ENCODE data around the gene WSCD2. TPM values are rescaled to one million over a fixed set of nuclear protein-coding genes. Genes with fewer than 3 reads are reported as not detected.

Gene WSCD2
- total RNA-seq, 4 donors from 2014 or later = 6.7 TPM; not detected in 3

DNA sequence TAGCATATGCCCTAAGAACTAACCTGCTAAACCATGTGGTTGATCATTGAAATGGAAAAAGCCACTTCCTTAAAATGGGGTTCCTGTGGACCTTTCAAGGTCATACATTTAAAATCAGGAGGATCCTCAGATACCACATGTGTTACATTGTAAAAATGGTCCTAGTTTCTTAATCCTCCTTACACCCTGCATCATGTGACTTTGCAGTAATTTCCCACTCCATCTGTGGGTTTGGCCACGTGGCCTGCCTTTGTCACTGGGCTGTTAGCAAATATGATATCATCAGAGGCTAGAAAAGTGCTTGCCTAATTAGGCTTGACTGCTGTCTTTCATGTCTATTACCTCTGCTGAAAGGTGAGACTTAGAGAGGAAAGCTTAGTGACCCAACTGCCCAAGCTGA, 139.3 kb downstream of the WSCD2 start:
- H3K36me3 ChIP-seq = no peaks in the 10 kb centered on the region
- no peaks in the 10 kb centered on the region for H3K9me3 ChIP-seq
- no peak for DNase-seq
- H3K27ac ChIP-seq = no peak overlapping the region
- H3K4me3 ChIP-seq = no peak overlapping the region
- TF ChIP-seq POLR2A (IDR thresholded peaks at IDR 0.05) = no peak
- TF ChIP-seq, protein P1, sequence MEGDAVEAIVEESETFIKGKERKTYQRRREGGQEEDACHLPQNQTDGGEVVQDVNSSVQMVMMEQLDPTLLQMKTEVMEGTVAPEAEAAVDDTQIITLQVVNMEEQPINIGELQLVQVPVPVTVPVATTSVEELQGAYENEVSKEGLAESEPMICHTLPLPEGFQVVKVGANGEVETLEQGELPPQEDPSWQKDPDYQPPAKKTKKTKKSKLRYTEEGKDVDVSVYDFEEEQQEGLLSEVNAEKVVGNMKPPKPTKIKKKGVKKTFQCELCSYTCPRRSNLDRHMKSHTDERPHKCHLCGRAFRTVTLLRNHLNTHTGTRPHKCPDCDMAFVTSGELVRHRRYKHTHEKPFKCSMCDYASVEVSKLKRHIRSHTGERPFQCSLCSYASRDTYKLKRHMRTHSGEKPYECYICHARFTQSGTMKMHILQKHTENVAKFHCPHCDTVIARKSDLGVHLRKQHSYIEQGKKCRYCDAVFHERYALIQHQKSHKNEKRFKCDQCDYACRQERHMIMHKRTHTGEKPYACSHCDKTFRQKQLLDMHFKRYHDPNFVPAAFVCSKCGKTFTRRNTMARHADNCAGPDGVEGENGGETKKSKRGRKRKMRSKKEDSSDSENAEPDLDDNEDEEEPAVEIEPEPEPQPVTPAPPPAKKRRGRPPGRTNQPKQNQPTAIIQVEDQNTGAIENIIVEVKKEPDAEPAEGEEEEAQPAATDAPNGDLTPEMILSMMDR (IDR thresholded peaks at IDR 0.05) = no peak
- no peaks in the 10 kb centered on the region for H3K4me1 ChIP-seq
- H3K27me3 ChIP-seq = no peaks in the 10 kb centered on the region

DNA sequence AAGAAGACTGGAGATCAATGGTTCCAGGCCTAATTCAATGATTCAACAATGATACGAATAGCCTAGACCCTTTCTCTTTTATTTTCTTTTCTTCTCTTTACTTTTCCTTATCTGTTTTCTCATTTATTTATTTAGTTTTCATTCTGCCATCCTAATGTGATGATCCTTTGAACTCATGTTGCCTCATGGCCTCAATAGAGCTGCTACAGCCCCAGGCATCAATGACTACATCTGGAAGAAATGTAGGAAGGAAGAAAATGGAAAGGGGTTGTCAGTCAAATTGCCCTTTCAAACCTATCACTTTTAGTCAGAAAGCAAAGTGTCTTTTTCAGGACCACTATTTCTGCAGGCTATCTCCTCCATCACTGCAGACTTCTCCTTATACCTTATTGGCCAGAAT, 140.1 kb downstream of the WSCD2 start:
- no peaks in the 10 kb centered on the region for H3K27me3 ChIP-seq
- DNase-seq = no peak
- no peaks in the 10 kb centered on the region for H3K4me1 ChIP-seq
- no peak for TF ChIP-seq POLR2A (IDR thresholded peaks at IDR 0.05)
- TF ChIP-seq, protein P1 (IDR thresholded peaks at IDR 0.05) = no peak
- H3K9me3 ChIP-seq = no peaks in the 10 kb centered on the region
- no peaks in the 10 kb centered on the region for H3K36me3 ChIP-seq
- no peak overlapping the region for H3K27ac ChIP-seq
- H3K4me3 ChIP-seq = no peak overlapping the region

DNA sequence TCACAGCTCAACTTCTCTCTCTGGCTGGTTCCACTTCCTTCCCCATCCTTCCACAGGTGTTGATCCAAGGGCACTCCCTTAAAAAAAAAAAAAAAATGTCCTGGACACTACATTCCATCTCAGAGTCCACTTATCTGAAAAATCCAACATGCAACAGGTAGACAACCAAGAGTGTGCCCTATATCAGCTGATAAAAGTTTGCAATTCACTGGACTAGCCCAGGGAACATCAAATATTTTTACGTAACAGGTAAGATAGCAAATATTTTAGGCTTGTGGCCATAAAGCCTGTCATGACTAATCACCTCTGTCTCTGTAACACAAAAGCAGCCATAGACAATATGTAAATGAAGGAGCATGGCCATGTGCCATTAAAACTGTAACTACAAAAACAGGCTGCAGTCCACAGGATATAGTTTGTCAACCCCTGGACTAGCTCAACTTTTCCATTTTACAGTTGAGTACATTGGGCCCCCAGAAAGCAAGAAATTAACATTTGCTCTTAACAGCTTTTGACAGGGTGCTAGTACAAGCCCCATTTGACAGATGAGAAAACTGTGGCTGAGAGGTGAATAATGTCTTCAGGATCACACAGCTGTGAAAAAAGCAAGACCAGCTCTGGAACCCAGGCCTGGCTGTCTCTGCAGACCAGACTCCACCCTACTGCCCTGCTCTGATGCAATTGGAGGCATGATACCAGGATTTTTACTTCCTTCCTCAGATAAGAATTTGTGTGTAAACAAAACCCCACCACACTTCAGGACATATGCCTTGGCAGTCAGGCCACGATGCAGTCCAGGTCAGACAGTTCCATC, 141.2 kb downstream of the WSCD2 start:
- no peak for TF ChIP-seq POLR2A (IDR thresholded peaks at IDR 0.05)
- TF ChIP-seq, protein P1 (IDR thresholded peaks at IDR 0.05) = no peak
- no peaks in the 10 kb centered on the region for H3K36me3 ChIP-seq
- H3K27ac ChIP-seq = no peak overlapping the region
- no peaks in the 10 kb centered on the region for H3K27me3 ChIP-seq
- H3K4me1 ChIP-seq = no peaks in the 10 kb centered on the region
- no peaks in the 10 kb centered on the region for H3K9me3 ChIP-seq
- no peak overlapping the region for H3K4me3 ChIP-seq
- DNase-seq = no peak

DNA sequence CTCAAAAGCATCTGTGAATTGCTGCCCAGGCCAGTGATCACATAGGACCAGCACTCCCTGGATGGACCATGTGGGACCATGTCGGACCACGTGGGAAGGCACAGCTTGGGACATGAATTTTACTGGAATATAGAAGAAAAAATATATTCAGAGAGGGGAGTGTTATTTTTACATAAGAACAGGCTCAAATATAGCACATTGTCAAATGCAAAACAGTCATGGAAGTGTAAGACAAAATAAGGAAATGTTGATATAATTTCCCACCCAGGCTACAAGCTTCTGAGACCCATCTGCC, 141.7 kb downstream of the WSCD2 start:
- Histone ChIP-seq H3K27ac (no peak overlapping the region), H3K9me3 (no peaks in the 10 kb centered on the region), H3K36me3 (no peaks in the 10 kb centered on the region), H3K27me3 (no peaks in the 10 kb centered on the region), H3K4me3 (no peak overlapping the region), H3K4me1 (no peaks in the 10 kb centered on the region)
- no peak for DNase-seq
- TF ChIP-seq, protein P1 (IDR thresholded peaks at IDR 0.05) = no peak
- no peak for TF ChIP-seq POLR2A (IDR thresholded peaks at IDR 0.05)

DNA sequence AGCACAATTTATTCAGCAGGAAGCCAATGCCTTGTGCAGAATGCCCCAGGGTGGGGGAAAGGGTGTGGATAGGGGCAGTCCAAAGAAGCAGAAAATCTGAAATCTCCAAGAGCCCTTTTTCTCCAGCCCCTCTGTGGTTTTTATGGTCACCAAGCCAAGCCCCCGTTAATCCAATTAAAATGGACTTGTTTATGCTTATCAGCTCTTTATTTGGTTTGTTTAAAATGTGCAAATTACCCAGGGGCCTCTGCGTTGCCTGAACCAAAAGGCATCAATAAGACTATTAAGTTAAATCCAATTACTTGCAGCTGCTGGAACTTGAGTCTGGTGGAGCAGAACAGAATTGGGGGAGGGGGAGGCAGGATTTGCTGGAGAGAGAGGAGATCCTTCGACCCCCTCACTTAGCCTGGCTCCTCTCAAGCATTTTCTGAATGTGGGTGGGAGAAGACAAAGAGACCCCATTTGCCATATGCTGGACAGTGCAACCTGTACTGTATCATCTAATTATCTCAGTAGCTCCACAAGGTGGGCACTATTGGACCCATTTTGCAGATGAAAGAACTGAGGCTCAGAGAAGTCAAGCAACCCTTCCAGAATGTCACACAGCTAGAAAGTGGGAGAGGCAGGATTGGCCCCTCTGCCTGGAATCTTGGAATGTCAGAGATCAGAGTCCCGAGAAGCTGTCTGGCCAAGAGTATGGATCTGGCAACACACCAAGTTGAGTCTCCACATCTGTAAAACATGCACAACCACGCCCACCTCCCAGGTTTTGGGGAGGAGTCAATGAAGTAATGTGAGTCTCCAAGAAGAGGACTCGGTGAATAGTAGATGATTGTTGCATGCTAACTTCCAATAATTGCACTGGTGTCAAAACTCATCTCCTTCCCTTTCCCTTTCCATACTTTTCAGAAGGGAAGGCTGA, 143.1 kb downstream of the WSCD2 start:
- Histone ChIP-seq H3K4me3 (no peak overlapping the region), H3K9me3 (no peaks in the 10 kb centered on the region), H3K27me3 (no peaks in the 10 kb centered on the region), H3K27ac (no peak overlapping the region), H3K4me1 (no peaks in the 10 kb centered on the region), H3K36me3 (no peaks in the 10 kb centered on the region)
- TF ChIP-seq, protein P1 (IDR thresholded peaks at IDR 0.05) = no peak
- no peak for TF ChIP-seq POLR2A (IDR thresholded peaks at IDR 0.05)
- no peak for DNase-seq

Measured in Peyer's patch (tissue), 4 donors.